Measurements from ENCODE around the gene GADD45G. TPM values are rescaled to one million over a fixed set of nuclear protein-coding genes. Genes with fewer than 3 reads are reported as not detected.
A peak's percentile ranks its signal among the peaks of the same experiment; 100 is the strongest.

GADD45G gene
- total RNA-seq: 10 to 100 TPM in 1 of 2 donors, 1 to 10 TPM in 1; 5.7 to 11.7 TPM

GRCh38 chr9:89604729-89605464, at the start of gene GADD45G:
Gene GADD45G (plus strand): TSS chr9:89605012. CDS start chr9:89605122, 110 bp downstream.
- Mint-ChIP-seq H3K27me3 (no peaks in the 10 kb centered on the region), H3K4me1 (peaks cover 14% of the 10 kb centered on the region), H3K4me3 (peak within 1 kb of the TSS; percentile 80), H3K36me3 (ENCODE audit: low read depth) (peaks cover 26% of the 10 kb centered on the region), H3K9me3 (no peaks in the 10 kb centered on the region), H3K27ac (peak within 1 kb of the TSS; percentile 89)
- ATAC-seq (replicated peaks): peak; percentile 65

DNA sequence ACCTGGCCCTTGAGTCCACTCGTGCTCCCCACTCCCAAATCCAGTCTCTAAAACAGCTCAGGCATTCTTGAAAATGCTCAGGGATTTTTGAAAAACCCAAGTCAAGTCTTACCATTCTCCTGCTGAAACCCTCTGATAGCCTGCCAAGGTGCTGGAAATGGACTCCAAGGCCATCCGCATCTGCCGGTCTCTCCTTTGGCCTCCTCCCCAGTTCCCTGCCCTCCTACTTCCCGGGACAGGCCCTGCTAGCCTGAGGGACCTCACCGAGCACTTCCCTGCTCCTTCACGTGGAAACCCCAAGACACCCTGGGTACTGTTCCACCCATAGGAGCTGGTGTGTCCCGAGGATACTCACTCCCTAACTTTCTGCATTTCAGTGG, 49.8 kb upstream of the GADD45G start:
- no peaks in the 10 kb centered on the region for H3K9me3 Mint-ChIP-seq
- peaks cover 10% of the 10 kb centered on the region for H3K4me1 Mint-ChIP-seq
- H3K27me3 Mint-ChIP-seq: no peaks in the 10 kb centered on the region
- H3K27ac Mint-ChIP-seq: peak overlapping the region; percentile 62
- no peak for ATAC-seq (replicated peaks)
- H3K36me3 Mint-ChIP-seq (ENCODE audit: low read depth): no peaks in the 10 kb centered on the region
- no peak overlapping the region for H3K4me3 Mint-ChIP-seq

DNA sequence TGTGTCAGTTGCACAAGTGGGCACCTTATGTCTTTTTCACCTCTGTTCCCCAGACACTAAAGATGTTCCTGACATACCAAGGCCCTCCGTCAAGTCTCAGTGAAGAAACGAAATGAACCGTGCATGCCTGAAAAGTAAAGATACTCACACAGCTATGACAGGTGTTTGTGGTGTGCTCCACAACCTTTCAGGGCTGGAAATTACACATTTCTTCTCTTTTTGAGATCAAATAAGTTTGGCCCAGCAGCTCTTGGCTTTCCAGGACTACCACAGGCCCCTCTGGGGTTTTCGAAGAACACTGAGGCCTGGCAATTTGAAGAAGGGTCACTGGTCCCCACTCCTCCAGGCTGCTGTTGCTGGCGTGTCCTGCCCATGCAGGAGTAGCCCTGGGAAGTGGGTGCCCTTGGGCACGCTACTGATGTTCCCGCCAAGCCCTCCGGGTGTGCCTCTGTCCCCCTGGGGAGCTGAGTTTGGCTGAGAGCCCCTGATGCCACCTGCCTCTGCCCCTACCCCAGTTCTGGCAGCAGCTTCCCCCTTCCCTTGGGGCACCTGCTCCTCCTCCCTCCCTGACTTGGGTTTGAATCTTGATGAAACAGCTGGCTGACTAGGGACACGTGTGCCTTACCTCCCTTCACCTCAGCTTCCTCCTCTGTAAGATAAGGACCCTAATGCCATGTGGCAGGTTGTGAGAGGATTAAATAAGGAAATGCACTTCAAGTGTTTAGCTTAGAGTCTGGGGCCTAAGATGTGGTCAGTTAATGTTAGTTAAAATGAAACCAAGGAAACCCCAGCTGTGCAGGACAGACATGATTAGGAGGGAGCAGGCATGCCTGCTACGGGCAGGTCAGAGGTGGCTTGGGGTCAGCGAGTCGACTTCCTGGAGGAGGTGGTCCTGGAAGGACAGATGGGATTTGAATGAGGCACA, 49.1 kb upstream of the GADD45G start:
- H3K27me3 Mint-ChIP-seq: no peaks in the 10 kb centered on the region
- peaks cover 10% of the 10 kb centered on the region for H3K4me1 Mint-ChIP-seq
- H3K36me3 Mint-ChIP-seq (ENCODE audit: low read depth): no peaks in the 10 kb centered on the region
- H3K27ac Mint-ChIP-seq: peak overlapping the region; percentile 65
- H3K4me3 Mint-ChIP-seq: peak overlapping the region; percentile 28
- H3K9me3 Mint-ChIP-seq: no peaks in the 10 kb centered on the region
- ATAC-seq (replicated peaks): peak; percentile 37

DNA sequence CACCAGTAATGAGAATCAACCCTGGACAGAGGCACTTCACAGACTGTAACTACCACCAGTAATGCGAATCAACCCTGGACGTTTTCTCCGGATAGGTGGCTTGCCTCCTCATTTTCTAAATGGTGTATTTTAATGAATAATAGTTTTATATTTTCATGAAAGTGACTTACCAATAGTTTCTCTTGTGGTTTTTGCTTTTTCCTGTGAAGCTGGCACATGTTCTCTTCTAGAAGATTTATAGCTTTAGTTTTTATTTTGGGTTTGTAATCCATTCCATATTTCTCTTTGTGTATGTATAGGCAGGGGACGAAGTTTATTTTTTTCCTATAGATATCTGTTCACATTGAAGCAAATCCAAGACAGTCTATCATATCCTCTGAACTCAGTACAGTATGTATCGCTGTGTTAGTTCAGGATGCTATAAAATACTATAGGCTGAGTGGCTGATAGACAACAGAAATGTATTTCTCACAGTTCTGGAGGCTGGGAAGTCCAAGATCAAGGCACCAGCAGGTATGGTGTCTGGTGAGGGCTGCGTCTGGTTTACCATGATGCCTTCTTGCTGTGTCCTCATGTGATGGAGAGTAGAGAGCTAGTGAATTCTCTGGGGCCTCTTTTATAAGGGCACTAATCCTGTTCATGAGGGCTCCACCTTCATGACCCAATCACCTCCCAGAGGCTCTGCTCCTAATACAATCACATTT, 46.5 kb upstream of the GADD45G start:
- Mint-ChIP-seq H3K4me1 (peaks cover 10% of the 10 kb centered on the region), H3K36me3 (ENCODE audit: low read depth) (no peaks in the 10 kb centered on the region), H3K4me3 (no peak overlapping the region), H3K27ac (no peak overlapping the region), H3K27me3 (peaks cover 2% of the 10 kb centered on the region), H3K9me3 (no peaks in the 10 kb centered on the region)
- no peak for ATAC-seq (replicated peaks)

DNA sequence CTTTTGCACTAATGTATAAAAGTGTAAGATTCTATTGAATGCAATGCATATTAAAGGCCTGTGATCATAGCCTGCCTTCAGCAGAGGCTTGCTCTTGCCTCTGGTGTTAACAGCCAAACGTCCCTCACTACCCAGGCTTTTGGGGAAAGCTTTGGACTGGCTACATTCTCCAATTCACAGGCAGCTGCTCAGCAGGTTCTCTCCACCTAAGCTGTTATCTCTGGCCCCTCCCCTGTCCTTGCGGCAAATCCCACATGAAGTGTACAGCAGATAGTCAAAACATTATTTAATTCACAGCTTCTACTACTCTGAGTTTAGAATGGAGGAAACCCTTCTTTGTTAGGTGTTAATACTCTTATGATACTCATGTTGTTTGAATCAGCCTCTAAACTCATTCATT, 45.9 kb upstream of the GADD45G start:
- H3K4me3 Mint-ChIP-seq: no peak overlapping the region
- H3K9me3 Mint-ChIP-seq: no peaks in the 10 kb centered on the region
- no peaks in the 10 kb centered on the region for H3K36me3 Mint-ChIP-seq (ENCODE audit: low read depth)
- H3K4me1 Mint-ChIP-seq: peaks cover 10% of the 10 kb centered on the region
- peaks cover 5% of the 10 kb centered on the region for H3K27me3 Mint-ChIP-seq
- H3K27ac Mint-ChIP-seq: no peak overlapping the region
- ATAC-seq (replicated peaks): no peak

DNA sequence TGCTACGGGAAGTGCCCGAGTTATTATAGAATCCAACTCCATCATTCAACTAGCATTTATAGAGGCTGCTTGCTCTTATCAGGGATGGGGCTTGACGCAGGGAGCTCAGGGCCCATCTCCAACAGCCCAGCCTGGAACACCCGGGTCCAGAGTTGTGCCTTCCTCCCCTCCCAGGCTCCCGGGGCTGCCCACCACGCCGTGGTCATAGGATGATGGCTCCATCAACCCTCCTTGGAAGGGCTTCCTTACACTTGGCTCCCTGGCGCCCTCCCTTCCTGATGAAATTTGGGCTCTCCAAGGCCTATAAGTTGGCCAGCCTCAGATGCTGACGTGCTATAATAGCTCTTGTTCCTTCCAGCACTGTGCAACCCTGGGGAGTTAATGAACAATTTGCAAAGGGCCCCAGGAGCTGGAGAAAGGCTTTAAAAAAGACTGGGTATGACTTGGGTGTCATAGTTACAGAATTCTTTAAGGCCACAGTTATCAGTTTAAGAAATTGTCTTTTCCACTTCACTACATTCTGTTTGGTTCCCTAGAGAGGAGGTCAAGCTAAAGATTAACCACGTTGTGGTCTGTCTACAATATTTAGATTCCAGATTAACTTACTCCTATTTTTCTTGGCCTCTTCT, 42.5 kb upstream of the GADD45G start:
- no peaks in the 10 kb centered on the region for H3K4me1 Mint-ChIP-seq
- H3K27ac Mint-ChIP-seq: no peak overlapping the region
- no peak for ATAC-seq (replicated peaks)
- no peaks in the 10 kb centered on the region for H3K9me3 Mint-ChIP-seq
- no peak overlapping the region for H3K4me3 Mint-ChIP-seq
- peaks cover 9% of the 10 kb centered on the region for H3K27me3 Mint-ChIP-seq
- no peaks in the 10 kb centered on the region for H3K36me3 Mint-ChIP-seq (ENCODE audit: low read depth)

DNA sequence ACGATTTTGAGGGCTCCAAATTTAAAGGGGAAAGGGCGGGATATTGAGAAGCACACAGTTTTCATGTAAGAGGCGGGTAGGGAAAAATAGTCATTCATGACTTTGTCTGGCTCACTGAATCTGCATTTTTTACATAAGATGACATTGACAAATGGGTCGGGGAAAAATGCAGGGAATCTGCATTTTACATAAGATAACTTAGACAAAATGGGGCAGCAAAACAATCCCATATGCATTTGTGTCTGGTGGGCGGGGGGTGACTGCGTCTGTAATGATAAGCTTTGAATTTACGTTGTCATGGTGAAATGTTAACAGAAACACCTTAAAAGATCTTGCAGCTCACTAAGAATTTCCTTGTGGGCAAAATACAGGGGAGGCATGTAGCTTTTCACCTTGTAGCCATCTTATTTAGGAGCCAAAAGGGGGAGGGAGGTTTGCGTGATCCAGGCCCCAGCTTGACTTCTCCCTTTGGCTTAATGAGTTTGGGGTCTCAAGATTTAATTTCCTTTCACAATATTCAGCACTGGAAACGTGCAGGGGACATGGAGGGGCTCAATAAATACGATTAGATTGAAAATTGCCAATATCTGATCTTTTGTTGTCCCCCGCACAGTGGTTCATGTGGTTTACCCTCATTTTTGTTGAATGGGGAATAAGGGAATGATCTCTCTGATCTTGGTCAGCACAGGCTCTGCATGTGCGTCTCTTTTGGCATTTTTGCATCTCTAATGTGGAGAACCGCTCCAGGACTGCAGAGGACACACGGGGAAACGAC, 41.1 kb upstream of the GADD45G start:
- no peaks in the 10 kb centered on the region for H3K36me3 Mint-ChIP-seq (ENCODE audit: low read depth)
- no peaks in the 10 kb centered on the region for H3K4me1 Mint-ChIP-seq
- no peak overlapping the region for H3K4me3 Mint-ChIP-seq
- ATAC-seq (replicated peaks): no peak
- no peak overlapping the region for H3K27ac Mint-ChIP-seq
- H3K9me3 Mint-ChIP-seq: no peaks in the 10 kb centered on the region
- peaks cover 9% of the 10 kb centered on the region for H3K27me3 Mint-ChIP-seq

- no peak for ATAC-seq (replicated peaks)
- H3K27ac Mint-ChIP-seq: no peak overlapping the region
- H3K27me3 Mint-ChIP-seq: peaks cover 9% of the 10 kb centered on the region
- no peaks in the 10 kb centered on the region for H3K4me1 Mint-ChIP-seq
- H3K4me3 Mint-ChIP-seq: no peak overlapping the region
- no peaks in the 10 kb centered on the region for H3K9me3 Mint-ChIP-seq
- no peaks in the 10 kb centered on the region for H3K36me3 Mint-ChIP-seq (ENCODE audit: low read depth)
These were observed 40.4 kb upstream of the GADD45G start for GRCh38 chr9:89564346-89564878.

DNA sequence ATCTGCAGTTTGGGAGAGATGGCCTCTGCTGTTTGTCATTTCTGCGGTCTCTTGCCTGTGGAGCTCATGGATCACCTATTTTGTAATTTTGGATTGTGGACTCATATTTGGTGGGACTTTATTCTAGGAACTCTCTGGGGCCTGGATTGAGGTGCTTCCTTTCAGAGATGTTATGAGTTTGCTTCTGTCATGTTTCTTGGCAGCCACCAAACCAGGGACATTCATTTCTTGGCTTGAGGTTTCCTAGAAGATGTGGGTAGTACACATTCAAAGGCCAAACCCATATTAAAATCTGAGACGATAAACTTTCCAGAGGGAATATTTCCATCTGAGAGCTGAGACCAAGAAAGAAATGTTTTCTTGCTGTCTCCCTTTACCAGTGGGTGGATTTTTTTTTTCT, 37.2 kb upstream of the GADD45G start:
- H3K4me3 Mint-ChIP-seq: no peak overlapping the region
- H3K36me3 Mint-ChIP-seq (ENCODE audit: low read depth): no peaks in the 10 kb centered on the region
- ATAC-seq (replicated peaks): peak; percentile 62
- no peaks in the 10 kb centered on the region for H3K4me1 Mint-ChIP-seq
- no peak overlapping the region for H3K27ac Mint-ChIP-seq
- no peaks in the 10 kb centered on the region for H3K9me3 Mint-ChIP-seq
- peaks cover 20% of the 10 kb centered on the region for H3K27me3 Mint-ChIP-seq

GRCh38 chr9:89574309-89574708, 30.5 kb upstream of the GADD45G start:
- Mint-ChIP-seq H3K9me3 (no peaks in the 10 kb centered on the region), H3K27me3 (peaks cover 28% of the 10 kb centered on the region), H3K4me1 (no peaks in the 10 kb centered on the region), H3K36me3 (ENCODE audit: low read depth) (no peaks in the 10 kb centered on the region), H3K27ac (no peak overlapping the region), H3K4me3 (no peak overlapping the region)
- no peak for ATAC-seq (replicated peaks)

- no peak overlapping the region for H3K27ac Mint-ChIP-seq
- peaks cover 9% of the 10 kb centered on the region for H3K4me1 Mint-ChIP-seq
- no peaks in the 10 kb centered on the region for H3K36me3 Mint-ChIP-seq (ENCODE audit: low read depth)
- H3K9me3 Mint-ChIP-seq: no peaks in the 10 kb centered on the region
- no peak overlapping the region for H3K4me3 Mint-ChIP-seq
- no peak for ATAC-seq (replicated peaks)
- H3K27me3 Mint-ChIP-seq: peaks cover 38% of the 10 kb centered on the region
These were observed 28.4 kb upstream of the GADD45G start for GRCh38 chr9:89576404-89576839.

DNA sequence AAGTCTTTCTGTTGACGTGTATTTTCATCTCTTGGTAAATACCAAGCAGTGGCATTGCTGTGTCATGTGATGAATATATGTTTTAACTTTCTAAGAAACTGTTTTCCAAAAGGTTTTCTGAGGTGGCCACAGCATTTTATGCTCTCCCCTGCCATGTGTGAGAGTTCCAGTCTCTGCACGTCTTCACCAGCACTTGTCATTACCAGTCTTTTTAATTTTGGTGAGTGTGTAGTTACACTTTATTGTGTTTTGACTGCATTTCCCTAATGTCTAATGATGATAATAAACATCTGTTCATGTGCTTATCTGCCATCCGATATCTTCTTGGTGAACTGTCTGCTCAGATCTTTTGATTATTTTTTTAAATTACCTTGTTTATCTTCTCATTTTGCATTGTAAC, 27.4 kb upstream of the GADD45G start:
- no peaks in the 10 kb centered on the region for H3K9me3 Mint-ChIP-seq
- peaks cover 35% of the 10 kb centered on the region for H3K27me3 Mint-ChIP-seq
- no peaks in the 10 kb centered on the region for H3K36me3 Mint-ChIP-seq (ENCODE audit: low read depth)
- H3K4me3 Mint-ChIP-seq: no peak overlapping the region
- no peak for ATAC-seq (replicated peaks)
- H3K4me1 Mint-ChIP-seq: peaks cover 9% of the 10 kb centered on the region
- H3K27ac Mint-ChIP-seq: no peak overlapping the region

DNA sequence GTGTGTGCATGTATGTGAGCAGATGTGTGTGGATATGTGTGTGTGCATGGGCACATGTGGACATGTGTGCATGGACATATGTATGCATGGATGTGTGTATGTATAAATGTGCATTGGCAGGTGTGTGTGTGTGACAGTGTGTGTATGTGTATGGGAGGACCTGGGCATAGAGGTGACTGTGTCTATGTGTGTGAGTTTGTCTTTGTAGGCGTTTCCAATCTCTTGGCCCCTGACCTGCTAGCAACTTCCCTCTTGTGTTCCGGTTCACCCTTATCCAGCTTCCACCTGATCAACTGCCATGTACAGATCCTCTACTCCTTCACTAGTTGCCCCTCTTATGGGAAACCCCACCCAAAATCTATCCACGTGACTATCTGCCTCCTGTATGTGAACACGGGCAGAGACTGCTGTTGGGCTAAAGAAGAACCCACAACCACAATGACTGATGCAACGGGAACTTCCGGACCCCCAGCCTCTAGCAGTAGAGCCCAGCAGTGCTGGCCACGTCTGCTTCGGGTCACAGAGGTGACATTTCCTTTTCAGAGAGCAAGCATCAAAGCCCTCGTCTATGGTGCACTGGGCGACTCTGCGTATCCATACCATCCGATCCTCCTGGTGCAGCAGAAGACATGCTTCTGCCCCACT, 24.9 kb upstream of the GADD45G start:
- H3K9me3 Mint-ChIP-seq: no peaks in the 10 kb centered on the region
- peaks cover 46% of the 10 kb centered on the region for H3K27me3 Mint-ChIP-seq
- no peaks in the 10 kb centered on the region for H3K36me3 Mint-ChIP-seq (ENCODE audit: low read depth)
- no peak overlapping the region for H3K27ac Mint-ChIP-seq
- ATAC-seq (replicated peaks): peak; percentile 40
- H3K4me1 Mint-ChIP-seq: peaks cover 9% of the 10 kb centered on the region
- no peak overlapping the region for H3K4me3 Mint-ChIP-seq

Measured in activated T-helper 17 cell treated with anti-CD3 and anti-CD28 coated beads, Interleukin-2, amount 50 U/mL, for 72 hours (primary cell).